CD14-positive monocyte (primary cell): ENCODE data around the gene MKLN1. TPM values are rescaled to one million over a fixed set of nuclear protein-coding genes. Genes with fewer than 3 reads are reported as not detected.

ENCODE experiments used
- DNase-seq, 3 donors: peaks; one replicate each; pipeline ENCODE4 v3.0.0-alpha.2; 2011 to 2022
- H2AFZ ChIP-seq: 2 replicates; pipeline ENCODE4 v1.6.0; 2012; ENCODE audit warnings: mild to moderate bottlenecking, low read depth, low read length, inconsistent platforms; ENCODE audit not compliant: insufficient read depth, poor library complexity, severe bottlenecking
- H3K27ac ChIP-seq, 2 donors: 1 replicate in 1 of 2; 2 replicates in 1 of 2; pipeline ENCODE4 v1.5.1; 2012 to 2013; ENCODE audit warnings: low read length in 2 of 2, control low read depth in 1 of 2, inconsistent platforms in 1 of 2, low read depth in 1 of 2, mild to moderate bottlenecking in 1 of 2
- H3K27me3 ChIP-seq, 2 donors: one replicate each; pipeline versions ENCODE4 v1.6.0 to v1.6.1; 2011 to 2013; ENCODE audit warnings: low read length in 2 of 2; ENCODE audit not compliant: control insufficient read depth in 2 of 2, insufficient read depth in 2 of 2
- H3K36me3 ChIP-seq, 2 donors: replicated peaks in 1 of 2; 1 replicate in 1 of 2; 2 replicates in 1 of 2; pipeline versions ENCODE4 v1.5.1 to v1.6.1; 2012 to 2013; ENCODE audit warnings: low read length in 2 of 2, control low read depth in 1 of 2, inconsistent platforms in 1 of 2, mild to moderate bottlenecking in 1 of 2; ENCODE audit not compliant: insufficient read depth in 2 of 2, control insufficient read depth in 1 of 2
- H3K4me1 ChIP-seq, 2 donors: 1 replicate in 1 of 2; 2 replicates in 1 of 2; pipeline versions ENCODE4 v1.5.1 to v1.6.1; 2012 to 2013; ENCODE audit warnings: low read length in 2 of 2, control low read depth in 1 of 2, inconsistent platforms in 1 of 2, mild to moderate bottlenecking in 1 of 2, moderate library complexity in 1 of 2; ENCODE audit not compliant: insufficient read depth in 2 of 2, control insufficient read depth in 1 of 2
- H3K4me2 ChIP-seq: replicated peaks from 2 replicates; pipeline ENCODE3; 2012; ENCODE audit warnings: low read length, moderate library complexity, mild to moderate bottlenecking; ENCODE audit not compliant: poor library complexity, severe bottlenecking; ENCODE audit errors: extremely low read depth
- H3K4me3 ChIP-seq, 3 experiments: fragments of 200-600 bp in 1 of 3; sonication (generic) in 1 of 3; replicated peaks in 1 of 3; 1 replicate in 2 of 3; 2 replicates in 1 of 3; pipeline ENCODE4 v1.5.1; 2011 to 2013; ENCODE audit warnings: low read length in 3 of 3, mild to moderate bottlenecking in 3 of 3, control low read depth in 2 of 3, low read depth in 2 of 3, inconsistent platforms in 1 of 3, moderate library complexity in 1 of 3
- H3K79me2 ChIP-seq: 2 replicates; pipeline ENCODE4 v1.6.0; 2012; ENCODE audit warnings: mild to moderate bottlenecking, control low read depth, inconsistent platforms, low read length, moderate library complexity; ENCODE audit not compliant: insufficient read depth
- H3K9ac ChIP-seq: 2 replicates; pipeline ENCODE4 v1.6.0; 2017; ENCODE audit warnings: low read length, mild to moderate bottlenecking; ENCODE audit not compliant: insufficient read depth, poor library complexity, severe bottlenecking
- H3K9me3 ChIP-seq, 2 donors: replicated peaks in 1 of 2; 1 replicate in 1 of 2; 2 replicates in 1 of 2; pipeline versions ENCODE4 v1.5.1 to v1.6.1; 2012 to 2013; ENCODE audit warnings: low read length in 2 of 2, control low read depth in 1 of 2; ENCODE audit not compliant: control insufficient read depth in 1 of 2, insufficient read depth in 1 of 2
- H4K20me1 ChIP-seq: 2 replicates; pipeline ENCODE4 v1.6.0; 2012; ENCODE audit warnings: mild to moderate bottlenecking, low read length, control low read depth, moderate library complexity; ENCODE audit not compliant: insufficient read depth
- H3K27ac Mint-ChIP-seq, 7 donors: one replicate each; pipeline ENCODE4 v1.8.0; 2020; ENCODE audit warnings: mild to moderate bottlenecking in 7 of 7, mixed read lengths in 7 of 7, moderate library complexity in 6 of 7, inconsistent platforms in 2 of 7
- H3K27me3 Mint-ChIP-seq, 3 donors: one replicate each; pipeline ENCODE4 v1.8.0; 2021 to 2022; ENCODE audit warnings: low read depth in 3 of 3, mild to moderate bottlenecking in 3 of 3, mixed read lengths in 3 of 3, moderate library complexity in 3 of 3, inconsistent platforms in 1 of 3
- H3K36me3 Mint-ChIP-seq, 2 donors: one replicate each; pipeline ENCODE4 v1.8.0; 2020; ENCODE audit warnings: mixed read lengths in 2 of 2, inconsistent platforms in 1 of 2, mild to moderate bottlenecking in 1 of 2
- H3K4me1 Mint-ChIP-seq: one replicate; pipeline ENCODE4 v1.8.0; 2020; ENCODE audit warnings: mild to moderate bottlenecking, mixed read lengths
- H3K4me3 Mint-ChIP-seq, 2 donors: one replicate each; pipeline ENCODE4 v1.8.0; 2020; ENCODE audit warnings: mild to moderate bottlenecking in 2 of 2, mixed read lengths in 2 of 2, moderate library complexity in 1 of 2
- H3K9me3 Mint-ChIP-seq, 7 donors: one replicate each; pipeline ENCODE4 v1.8.0; 2020 to 2022; ENCODE audit warnings: mixed read lengths in 7 of 7, mild to moderate bottlenecking in 6 of 7, moderate library complexity in 6 of 7, inconsistent platforms in 2 of 7
- CTCF ChIP-seq: fragments of 200-600 bp; IDR thresholded peaks from one replicate; pipeline ENCODE4 v1.8.0; 2022; ENCODE audit warnings: antibody characterized with exemption, mild to moderate bottlenecking
- WGBS: methylation state at CpG from one replicate; pipeline ENCODE4 v1.1.5; 2013; ENCODE audit warnings: missing lambda C conversion rate; ENCODE audit not compliant: insufficient coverage; 5-methylcytosine and 5-hydroxymethylcytosine counted together
- intact Hi-C, 2 donors: fragments of 100-400 bp; cut with micrococcal nuclease; formaldehyde crosslinking; loops; one replicate each; pipeline versions ENCODE4 v1.15.0 to v1.15.1; 2023
- polyA plus RNA-seq, 3 donors: library from polyadenylated mRNA; depleted of rRNA in 1 of 3; unstranded in 2 of 3; stranded (reverse) in 1 of 3; fragments of 300-500 nt in 2 of 3; fragments of >200 nt in 1 of 3; fragmentation: Illumina TruSeq in 2 of 3; gene quantifications; 1 replicate in 2 of 3; 2 replicates in 1 of 3; pipeline ENCODE4 v1.2.3, GENCODE V29; 2012 to 2021

Gene MKLN1
- polyA plus RNA-seq, 3 donors = 12.2 to 18.5 (median 17.2) TPM

- H3K4me2 ChIP-seq = no peak overlapping the region
- H3K36me3 ChIP-seq = peaks cover 13 to 71% of the 10 kb centered on the region in 2 donors
- Mint-ChIP-seq H3K9me3 (no peaks in the 10 kb centered on the region), H3K4me3 (no peak overlapping the region), H3K4me1 (peaks cover 2% of the 10 kb centered on the region), H3K36me3 (peaks cover 29 to 57% of the 10 kb centered on the region in 2 donors), H3K27ac (no peak overlapping the region), H3K27me3 (peaks cover 0 to 5% (median 0%) of the 10 kb centered on the region in 3 donors)
- no peak for TF ChIP-seq CTCF
- H3K79me2 ChIP-seq = no peaks in the 10 kb centered on the region
- H3K9ac ChIP-seq = no peak overlapping the region
- H3K4me3 ChIP-seq = no peak overlapping the region
- whole genome bisulfite sequencing = 93% methylated on average over 2 of the region's 3 CpGs
- no peaks in the 10 kb centered on the region for H4K20me1 ChIP-seq
- no peaks in the 10 kb centered on the region for H3K27me3 ChIP-seq
- no peaks in the 10 kb centered on the region for H3K9me3 ChIP-seq
- no peak overlapping the region for H2AFZ ChIP-seq
- intact Hi-C loops = no loop called here
- no peak for DNase-seq
- H3K4me1 ChIP-seq = no peaks in the 10 kb centered on the region
- H3K27ac ChIP-seq = no peak overlapping the region
Measured at GRCh38 chr7:131456338-131456737, 128.7 kb downstream of the MKLN1 start.

- Histone ChIP-seq H3K27ac (no peak overlapping the region), H3K4me1 (no peaks in the 10 kb centered on the region), H3K4me2 (no peak overlapping the region), H3K27me3 (no peaks in the 10 kb centered on the region), H3K36me3 (peaks cover 33 to 81% of the 10 kb centered on the region in 2 donors), H3K9me3 (no peaks in the 10 kb centered on the region), H4K20me1 (no peaks in the 10 kb centered on the region), H3K9ac (no peak overlapping the region), H3K79me2 (no peaks in the 10 kb centered on the region), H3K4me3 (no peak overlapping the region), H2AFZ (no peak overlapping the region)
- H3K4me3 Mint-ChIP-seq = no peak overlapping the region
- peaks cover 36 to 60% of the 10 kb centered on the region in 2 donors for H3K36me3 Mint-ChIP-seq
- no CpG with 5 or more reads among the region's 1 CpG for WGBS
- peaks cover 0 to 5% (median 0%) of the 10 kb centered on the region in 3 donors for H3K27me3 Mint-ChIP-seq
- DNase-seq = no peak
- TF ChIP-seq CTCF = no peak
- intact Hi-C loops = no loop called here
- H3K9me3 Mint-ChIP-seq = no peaks in the 10 kb centered on the region
- no peak overlapping the region for H3K27ac Mint-ChIP-seq
- peaks cover 2% of the 10 kb centered on the region for H3K4me1 Mint-ChIP-seq
Measured at GRCh38 chr7:131459256-131459655, 131.6 kb downstream of the MKLN1 start.
